WI38 (cell line): Measurements from ENCODE around the gene MCM6.

Source experiments
- H3K4me3 ChIP-seq: 2 replicates; pipeline ENCODE4 v1.5.1; 2011; ENCODE audit warnings: low read depth, mild to moderate bottlenecking, control low read depth, low read length
- CTCF ChIP-seq: IDR thresholded peaks from 2 replicates; pipeline ENCODE4 v1.5.1; 2012; ENCODE audit warnings: low read depth, mild to moderate bottlenecking, control low read depth, low read length

Gene MCM6

GRCh38 chr2:135832891-135833290 is 43.4 kb downstream of the MCM6 start:
- H3K4me3 ChIP-seq = no peak overlapping the region
- no peak for TF ChIP-seq CTCF

- H3K4me3 ChIP-seq = no peak overlapping the region
- no peak for TF ChIP-seq CTCF
Observed at GRCh38 chr2:135831180-135831812, 44.9 kb downstream of the MCM6 start.

GRCh38 chr2:135829378-135830135 is 46.7 kb downstream of the MCM6 start:
- no peak overlapping the region for H3K4me3 ChIP-seq
- TF ChIP-seq CTCF = no peak

GRCh38 chr2:135826544-135826943 is 49.7 kb downstream of the MCM6 start:
- TF ChIP-seq CTCF = no peak

GRCh38 chr2:135825550-135826176 is 50.6 kb downstream of the MCM6 start:
- no peak for TF ChIP-seq CTCF

More at GRCh38 chr2:135826544-135826943, 49.7 kb downstream of the MCM6 start:
- H3K4me3 ChIP-seq = no peak overlapping the region

GRCh38 chr2:135825131-135825530 is 51.1 kb downstream of the MCM6 start:
- no peak overlapping the region for H3K4me3 ChIP-seq
- TF ChIP-seq CTCF = no peak

More at GRCh38 chr2:135825550-135826176, 50.6 kb downstream of the MCM6 start:
- no peak overlapping the region for H3K4me3 ChIP-seq

- no peak overlapping the region for H3K4me3 ChIP-seq
- no peak for TF ChIP-seq CTCF
Observed at GRCh38 chr2:135822855-135823254, 53.4 kb downstream of the MCM6 start.
